ENCODE results near the gene OGFOD3.
"Not testable (repeated sequence)": the region's sequence is repeated elsewhere in the genome, so short reads cannot be mapped to it uniquely, and the experiment has no call there.

The OGFOD3 gene

GRCh38 chr17:82351713-82352488 is 66.5 kb downstream of the OGFOD3 start:
- peak; percentile 53 for DNase-seq (ENCODE audit: low read depth)

- no peak for DNase-seq (ENCODE audit: low read depth)
Observed at GRCh38 chr17:82351254-82351712, 67.1 kb downstream of the OGFOD3 start.

- no peak for DNase-seq (ENCODE audit: low read depth)
Observed at GRCh38 chr17:82350182-82351030, 68.0 kb downstream of the OGFOD3 start.

- peak; percentile 25 for DNase-seq (ENCODE audit: low read depth)
Observed at GRCh38 chr17:82349287-82349701, 69.1 kb downstream of the OGFOD3 start.

GRCh38 chr17:82348866-82349265 is 69.5 kb downstream of the OGFOD3 start:
- DNase-seq (ENCODE audit: low read depth) = no peak

- no peak for DNase-seq (ENCODE audit: low read depth)
Observed at GRCh38 chr17:82348434-82348833, 70.0 kb downstream of the OGFOD3 start.

GRCh38 chr17:82347994-82348393 is 70.4 kb downstream of the OGFOD3 start:
- DNase-seq (ENCODE audit: low read depth) = not testable (repeated sequence)

- no peak for DNase-seq (ENCODE audit: low read depth)
Observed at GRCh38 chr17:82346342-82347300, 71.8 kb downstream of the OGFOD3 start.

- DNase-seq (ENCODE audit: low read depth) = no peak
Observed at GRCh38 chr17:82345151-82345976, 73.0 kb downstream of the OGFOD3 start.

- DNase-seq (ENCODE audit: low read depth) = no peak
Observed at GRCh38 chr17:82344175-82344907, 74.0 kb downstream of the OGFOD3 start.

GRCh38 chr17:82343560-82343959 is 74.8 kb downstream of the OGFOD3 start:
- DNase-seq (ENCODE audit: low read depth) = no peak

- DNase-seq (ENCODE audit: low read depth) = no peak
Observed at GRCh38 chr17:82342361-82343079, 75.9 kb downstream of the OGFOD3 start.

- DNase-seq (ENCODE audit: low read depth) = no peak
Observed at GRCh38 chr17:82339634-82340580, 78.5 kb downstream of the OGFOD3 start.

Measured in HS-5 (cell line).